Measurements from ENCODE around the gene AHCYL2.

GRCh38 chr7:129347330-129347729 lies 122.5 kb downstream of the AHCYL2 start:
- TF ChIP-seq ESRRA (CRISPR knock-in tag; IDR thresholded peaks at IDR 0.05; ENCODE audit: borderline replicate concordance) (no peak), ATF2 (CRISPR knock-in tag; IDR thresholded peaks at IDR 0.05; ENCODE audit: borderline replicate concordance, low read depth) (no peak), CBFB (CRISPR knock-in tag; IDR thresholded peaks at IDR 0.05; ENCODE audit: low read depth) (no peak), ZNF138 (CRISPR knock-in tag; conservative IDR thresholded peaks at IDR 0.05) (no peak), CREB1 (CRISPR knock-in tag; IDR thresholded peaks at IDR 0.05) (no peak), E2F4 (CRISPR knock-in tag; IDR thresholded peaks at IDR 0.05; ENCODE audit: borderline replicate concordance, low read depth) (no peak), USF2 (CRISPR knock-in tag; IDR thresholded peaks at IDR 0.05) (no peak), MAX (CRISPR knock-in tag; IDR thresholded peaks at IDR 0.05) (no peak), SMAD3 (CRISPR knock-in tag; IDR thresholded peaks at IDR 0.05; ENCODE audit: borderline replicate concordance) (no peak), ATF6 (CRISPR knock-in tag; IDR thresholded peaks at IDR 0.05) (no peak)
- TF ChIP-seq, protein P1, sequence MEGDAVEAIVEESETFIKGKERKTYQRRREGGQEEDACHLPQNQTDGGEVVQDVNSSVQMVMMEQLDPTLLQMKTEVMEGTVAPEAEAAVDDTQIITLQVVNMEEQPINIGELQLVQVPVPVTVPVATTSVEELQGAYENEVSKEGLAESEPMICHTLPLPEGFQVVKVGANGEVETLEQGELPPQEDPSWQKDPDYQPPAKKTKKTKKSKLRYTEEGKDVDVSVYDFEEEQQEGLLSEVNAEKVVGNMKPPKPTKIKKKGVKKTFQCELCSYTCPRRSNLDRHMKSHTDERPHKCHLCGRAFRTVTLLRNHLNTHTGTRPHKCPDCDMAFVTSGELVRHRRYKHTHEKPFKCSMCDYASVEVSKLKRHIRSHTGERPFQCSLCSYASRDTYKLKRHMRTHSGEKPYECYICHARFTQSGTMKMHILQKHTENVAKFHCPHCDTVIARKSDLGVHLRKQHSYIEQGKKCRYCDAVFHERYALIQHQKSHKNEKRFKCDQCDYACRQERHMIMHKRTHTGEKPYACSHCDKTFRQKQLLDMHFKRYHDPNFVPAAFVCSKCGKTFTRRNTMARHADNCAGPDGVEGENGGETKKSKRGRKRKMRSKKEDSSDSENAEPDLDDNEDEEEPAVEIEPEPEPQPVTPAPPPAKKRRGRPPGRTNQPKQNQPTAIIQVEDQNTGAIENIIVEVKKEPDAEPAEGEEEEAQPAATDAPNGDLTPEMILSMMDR (IDR thresholded peaks at IDR 0.05), result no peak
- TF ChIP-seq, protein P2, sequence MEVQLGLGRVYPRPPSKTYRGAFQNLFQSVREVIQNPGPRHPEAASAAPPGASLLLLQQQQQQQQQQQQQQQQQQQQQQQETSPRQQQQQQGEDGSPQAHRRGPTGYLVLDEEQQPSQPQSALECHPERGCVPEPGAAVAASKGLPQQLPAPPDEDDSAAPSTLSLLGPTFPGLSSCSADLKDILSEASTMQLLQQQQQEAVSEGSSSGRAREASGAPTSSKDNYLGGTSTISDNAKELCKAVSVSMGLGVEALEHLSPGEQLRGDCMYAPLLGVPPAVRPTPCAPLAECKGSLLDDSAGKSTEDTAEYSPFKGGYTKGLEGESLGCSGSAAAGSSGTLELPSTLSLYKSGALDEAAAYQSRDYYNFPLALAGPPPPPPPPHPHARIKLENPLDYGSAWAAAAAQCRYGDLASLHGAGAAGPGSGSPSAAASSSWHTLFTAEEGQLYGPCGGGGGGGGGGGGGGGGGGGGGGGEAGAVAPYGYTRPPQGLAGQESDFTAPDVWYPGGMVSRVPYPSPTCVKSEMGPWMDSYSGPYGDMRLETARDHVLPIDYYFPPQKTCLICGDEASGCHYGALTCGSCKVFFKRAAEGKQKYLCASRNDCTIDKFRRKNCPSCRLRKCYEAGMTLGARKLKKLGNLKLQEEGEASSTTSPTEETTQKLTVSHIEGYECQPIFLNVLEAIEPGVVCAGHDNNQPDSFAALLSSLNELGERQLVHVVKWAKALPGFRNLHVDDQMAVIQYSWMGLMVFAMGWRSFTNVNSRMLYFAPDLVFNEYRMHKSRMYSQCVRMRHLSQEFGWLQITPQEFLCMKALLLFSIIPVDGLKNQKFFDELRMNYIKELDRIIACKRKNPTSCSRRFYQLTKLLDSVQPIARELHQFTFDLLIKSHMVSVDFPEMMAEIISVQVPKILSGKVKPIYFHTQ (CRISPR knock-in tag; IDR thresholded peaks at IDR 0.05), result no peak
